CD8-positive, alpha-beta memory T cell (primary cell): ENCODE data around the gene GABBR2. TPM values are rescaled to one million over a fixed set of nuclear protein-coding genes. Genes with fewer than 3 reads are reported as not detected.
A peak's percentile ranks its signal among the peaks of the same experiment; 100 is the strongest.

ENCODE experiments used
- CTCF ChIA-PET: fragments of 350-600 bp; sonication (Branson Sonifier 250); formaldehyde crosslinking; loops from one replicate; lab custom pipeline; 2021; ENCODE audit warnings: antibody characterized with exemption; lab: Charles Lee
- POLR2A ChIA-PET: fragments of 350-600 bp; sonication (Branson Sonifier 250); formaldehyde crosslinking; loops from one replicate; lab custom pipeline; 2021; ENCODE audit warnings: antibody characterized with exemption; lab: Charles Lee
- DNase-seq, 5 donors: peaks; one replicate each; pipeline versions ENCODE4 v3.0.0 to v3.0.0-alpha.2; 2020 to 2022; ENCODE audit warnings: mixed read lengths in 1 of 5
- H3K27ac ChIP-seq: one replicate; pipeline ENCODE4 v1.7.0; 2013; ENCODE audit warnings: low read depth, mild to moderate bottlenecking, low read length, moderate library complexity
- H3K27me3 ChIP-seq: 2 replicates; pipeline ENCODE4 v1.7.0; 2013; ENCODE audit warnings: low read length, mild to moderate bottlenecking; ENCODE audit not compliant: insufficient read depth, poor library complexity, severe bottlenecking
- H3K36me3 ChIP-seq: 2 replicates; pipeline ENCODE4 v1.7.0; 2013; ENCODE audit warnings: mild to moderate bottlenecking, low read length, moderate library complexity; ENCODE audit not compliant: insufficient read depth
- H3K4me1 ChIP-seq: 2 replicates; pipeline ENCODE4 v1.7.0; 2013; ENCODE audit warnings: mild to moderate bottlenecking, low read length, moderate library complexity; ENCODE audit not compliant: insufficient read depth
- H3K4me3 ChIP-seq: 2 replicates; pipeline ENCODE4 v1.7.0; 2013; ENCODE audit warnings: mild to moderate bottlenecking, low read length
- H3K9me3 ChIP-seq: 2 replicates; pipeline ENCODE4 v1.7.0; 2013; ENCODE audit warnings: mild to moderate bottlenecking, low read length
- H3K27ac Mint-ChIP-seq, 8 donors: one replicate each; pipeline ENCODE4 v1.8.0; 2020 to 2021; ENCODE audit warnings: mixed read lengths in 8 of 8, mild to moderate bottlenecking in 6 of 8, inconsistent platforms in 3 of 8, moderate library complexity in 3 of 8
- H3K27me3 Mint-ChIP-seq, 2 donors: one replicate each; pipeline ENCODE4 v1.8.0; 2020 to 2021; ENCODE audit warnings: mixed read lengths in 2 of 2, mild to moderate bottlenecking in 1 of 2, moderate library complexity in 1 of 2
- H3K36me3 Mint-ChIP-seq, 3 donors: one replicate each; pipeline ENCODE4 v1.8.0; 2020 to 2021; ENCODE audit warnings: mixed read lengths in 3 of 3, inconsistent platforms in 1 of 3, mild to moderate bottlenecking in 1 of 3
- H3K4me1 Mint-ChIP-seq, 3 donors: one replicate each; pipeline ENCODE4 v1.8.0; 2020 to 2021; ENCODE audit warnings: mixed read lengths in 3 of 3, inconsistent platforms in 1 of 3, mild to moderate bottlenecking in 1 of 3
- H3K4me3 Mint-ChIP-seq, 7 donors: one replicate each; pipeline ENCODE4 v1.8.0; 2020 to 2021; ENCODE audit warnings: mixed read lengths in 7 of 7, mild to moderate bottlenecking in 6 of 7, moderate library complexity in 4 of 7, inconsistent platforms in 2 of 7
- H3K9me3 Mint-ChIP-seq, 5 donors: one replicate each; pipeline ENCODE4 v1.8.0; 2020 to 2022; ENCODE audit warnings: mixed read lengths in 5 of 5, mild to moderate bottlenecking in 3 of 5, moderate library complexity in 2 of 5, inconsistent platforms in 1 of 5
- polyA plus RNA-seq: library from polyadenylated mRNA; unstranded; fragments of 300-500 nt; fragmentation: Illumina TruSeq; gene quantifications from one replicate; pipeline ENCODE4 v1.2.3, GENCODE V29; 2021
- total RNA-seq, 2 experiments: library from RNA; stranded (reverse); gene quantifications; one replicate each; pipeline ENCODE4 v1.2.3, GENCODE V29; 2021

The GABBR2 gene
- total and polyA plus RNA-seq, 3 experiments from 2014 or later, result not detected

DNA sequence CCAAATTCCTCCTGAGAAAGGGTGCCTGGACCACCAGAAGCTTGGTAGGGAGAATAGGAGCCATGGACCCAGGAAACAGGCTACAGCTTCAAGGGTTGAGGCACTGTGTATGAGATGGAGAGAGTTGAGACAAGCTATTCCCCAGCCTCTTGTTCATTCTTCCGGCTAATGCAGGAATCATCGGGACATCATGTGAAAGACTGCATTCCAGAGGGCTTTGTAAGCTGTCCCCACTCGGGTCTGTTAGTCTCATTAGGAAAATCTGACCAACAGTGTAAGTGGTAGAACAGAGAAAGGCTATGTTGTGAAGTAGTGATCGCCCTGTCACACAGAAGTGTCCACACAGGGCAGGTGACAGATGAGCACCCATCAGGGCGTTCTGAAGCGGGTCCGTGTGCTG is 81.4 kb downstream of the GABBR2 start:
- Mint-ChIP-seq H3K27ac (peak overlapping the region in 1 of 8 donors; percentile 61), H3K4me1 (no peaks in the 10 kb centered on the region), H3K9me3 (peaks cover 0 to 3% (median 0%) of the 10 kb centered on the region in 5 donors), H3K36me3 (no peaks in the 10 kb centered on the region), H3K4me3 (no peak overlapping the region), H3K27me3 (peaks cover 6 to 51% of the 10 kb centered on the region in 2 donors)
- no peak overlapping the region for H3K4me3 ChIP-seq
- ChIA-PET CTCF (no interaction called here), POLR2A (no interaction called here)
- no peaks in the 10 kb centered on the region for H3K9me3 ChIP-seq
- no peak overlapping the region for H3K27ac ChIP-seq
- no peaks in the 10 kb centered on the region for H3K27me3 ChIP-seq
- no peaks in the 10 kb centered on the region for H3K36me3 ChIP-seq
- no peaks in the 10 kb centered on the region for H3K4me1 ChIP-seq
- DNase-seq, result no peak

DNA sequence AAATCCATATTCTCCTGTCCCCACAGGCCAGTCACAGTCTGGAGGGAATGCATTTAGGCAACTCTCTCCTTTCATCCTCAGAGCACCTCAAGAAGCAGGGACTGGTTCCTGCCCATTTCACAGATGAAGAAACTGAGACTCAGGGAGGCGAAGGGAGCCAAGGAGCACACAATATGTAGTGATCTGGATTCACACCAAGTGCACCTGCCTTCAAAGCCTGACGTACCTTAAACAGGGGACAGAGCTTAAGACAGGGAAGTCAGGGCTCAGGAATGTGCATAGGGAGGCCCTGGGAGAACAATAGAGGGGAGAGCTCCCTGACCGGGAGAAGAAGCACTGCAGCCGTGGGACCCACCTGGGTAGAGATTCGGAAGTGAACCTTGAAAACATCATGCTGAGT is 83.0 kb downstream of the GABBR2 start:
- Histone ChIP-seq H3K4me3 (no peak overlapping the region), H3K36me3 (no peaks in the 10 kb centered on the region), H3K27me3 (no peaks in the 10 kb centered on the region), H3K27ac (no peak overlapping the region), H3K4me1 (no peaks in the 10 kb centered on the region), H3K9me3 (no peaks in the 10 kb centered on the region)
- POLR2A ChIA-PET, result no interaction called here
- H3K36me3 Mint-ChIP-seq, result no peaks in the 10 kb centered on the region
- CTCF ChIA-PET, result no interaction called here
- no peaks in the 10 kb centered on the region for H3K4me1 Mint-ChIP-seq
- H3K4me3 Mint-ChIP-seq, result no peak overlapping the region
- H3K27me3 Mint-ChIP-seq, result peaks cover 6 to 60% of the 10 kb centered on the region in 2 donors
- DNase-seq, result no peak
- peaks cover 0 to 3% (median 0%) of the 10 kb centered on the region in 5 donors for H3K9me3 Mint-ChIP-seq
- no peak overlapping the region for H3K27ac Mint-ChIP-seq

DNA sequence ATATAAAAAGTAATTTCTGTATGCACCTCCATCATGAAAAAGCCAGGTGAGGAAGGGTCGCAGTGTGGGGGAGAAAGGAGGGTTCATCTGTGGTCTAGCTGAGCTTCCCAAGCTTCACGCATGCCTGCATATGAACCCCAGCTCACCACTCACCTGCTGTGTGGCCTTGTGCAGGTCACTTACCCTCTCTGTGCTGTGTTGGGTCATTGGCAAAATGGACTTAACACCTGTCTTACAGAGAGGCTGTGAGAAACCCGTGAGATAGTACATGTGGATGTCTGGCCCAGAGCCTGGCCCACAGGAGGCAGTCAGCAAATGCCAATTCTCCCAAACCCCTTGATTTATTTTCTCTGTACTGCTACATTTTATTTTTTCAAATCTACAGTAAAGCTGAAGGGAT is 88.9 kb downstream of the GABBR2 start:
- Mint-ChIP-seq H3K4me3 (no peak overlapping the region), H3K9me3 (peaks cover 0 to 3% (median 0%) of the 10 kb centered on the region in 5 donors), H3K4me1 (no peaks in the 10 kb centered on the region), H3K27ac (peak overlapping the region in 1 of 8 donors; percentile 56), H3K36me3 (no peaks in the 10 kb centered on the region), H3K27me3 (peaks cover 15 to 53% of the 10 kb centered on the region in 2 donors)
- Histone ChIP-seq H3K4me1 (no peaks in the 10 kb centered on the region), H3K27ac (no peak overlapping the region), H3K27me3 (no peaks in the 10 kb centered on the region), H3K9me3 (no peaks in the 10 kb centered on the region), H3K36me3 (no peaks in the 10 kb centered on the region), H3K4me3 (no peak overlapping the region)
- CTCF ChIA-PET, result interaction anchor here (0.6 kb wide), 1 partner anchor 1119 kb away, joined by 3 read pairs; no protein-coding TSS in a partner anchor
- no peak for DNase-seq
- POLR2A ChIA-PET, result no interaction called here

DNA sequence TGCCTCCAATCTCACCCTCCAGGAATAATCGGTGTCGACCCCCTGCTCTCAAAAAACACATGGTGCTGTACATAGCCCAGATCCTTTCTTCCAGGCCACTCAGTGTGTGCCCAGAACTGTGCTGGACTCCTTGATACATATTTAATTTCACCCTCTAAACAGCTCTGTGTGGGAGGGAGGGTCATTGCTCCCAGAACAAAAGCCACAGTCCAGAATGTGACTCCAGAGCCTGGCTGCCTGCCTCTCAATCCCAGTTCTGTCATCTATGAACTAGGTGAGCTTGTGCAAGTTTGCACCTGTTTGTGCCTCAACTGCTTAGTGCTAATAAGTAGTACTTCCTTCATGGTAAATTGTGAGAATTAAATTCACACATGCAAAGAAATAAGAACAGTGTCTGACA is 93.1 kb downstream of the GABBR2 start:
- Histone ChIP-seq H3K27ac (no peak overlapping the region), H3K4me1 (no peaks in the 10 kb centered on the region), H3K27me3 (no peaks in the 10 kb centered on the region), H3K9me3 (no peaks in the 10 kb centered on the region), H3K36me3 (no peaks in the 10 kb centered on the region), H3K4me3 (no peak overlapping the region)
- no peak overlapping the region for H3K4me3 Mint-ChIP-seq
- no peak overlapping the region for H3K27ac Mint-ChIP-seq
- H3K9me3 Mint-ChIP-seq, result no peaks in the 10 kb centered on the region
- no peaks in the 10 kb centered on the region for H3K36me3 Mint-ChIP-seq
- POLR2A ChIA-PET, result no interaction called here
- no peak for DNase-seq
- CTCF ChIA-PET, result no interaction called here
- no peaks in the 10 kb centered on the region for H3K4me1 Mint-ChIP-seq
- H3K27me3 Mint-ChIP-seq, result peaks cover 12 to 34% of the 10 kb centered on the region in 2 donors

GRCh38 chr9:98614941-98615340 is 93.8 kb downstream of the GABBR2 start:
- H3K36me3 ChIP-seq, result no peaks in the 10 kb centered on the region
- H3K4me1 Mint-ChIP-seq, result no peaks in the 10 kb centered on the region
- no peaks in the 10 kb centered on the region for H3K4me1 ChIP-seq
- H3K36me3 Mint-ChIP-seq, result no peaks in the 10 kb centered on the region
- H3K27me3 ChIP-seq, result no peaks in the 10 kb centered on the region
- no peak overlapping the region for H3K27ac ChIP-seq
- no peak for DNase-seq
- no peak overlapping the region for H3K4me3 Mint-ChIP-seq
- peaks cover 8 to 34% of the 10 kb centered on the region in 2 donors for H3K27me3 Mint-ChIP-seq
- H3K4me3 ChIP-seq, result no peak overlapping the region
- CTCF ChIA-PET, result no interaction called here
- no peaks in the 10 kb centered on the region for H3K9me3 Mint-ChIP-seq
- no peak overlapping the region for H3K27ac Mint-ChIP-seq
- POLR2A ChIA-PET, result no interaction called here
- H3K9me3 ChIP-seq, result no peaks in the 10 kb centered on the region

GRCh38 chr9:98612061-98612752 is 96.5 kb downstream of the GABBR2 start:
- no peaks in the 10 kb centered on the region for H3K9me3 Mint-ChIP-seq
- Histone ChIP-seq H3K27me3 (no peaks in the 10 kb centered on the region), H3K9me3 (no peaks in the 10 kb centered on the region), H3K4me1 (no peaks in the 10 kb centered on the region), H3K36me3 (no peaks in the 10 kb centered on the region), H3K27ac (no peak overlapping the region), H3K4me3 (no peak overlapping the region)
- H3K36me3 Mint-ChIP-seq, result no peaks in the 10 kb centered on the region
- peaks cover 8 to 36% of the 10 kb centered on the region in 2 donors for H3K27me3 Mint-ChIP-seq
- no peaks in the 10 kb centered on the region for H3K4me1 Mint-ChIP-seq
- DNase-seq, result no peak
- ChIA-PET POLR2A (no interaction called here), CTCF (no interaction called here)
- H3K27ac Mint-ChIP-seq, result no peak overlapping the region
- no peak overlapping the region for H3K4me3 Mint-ChIP-seq

DNA sequence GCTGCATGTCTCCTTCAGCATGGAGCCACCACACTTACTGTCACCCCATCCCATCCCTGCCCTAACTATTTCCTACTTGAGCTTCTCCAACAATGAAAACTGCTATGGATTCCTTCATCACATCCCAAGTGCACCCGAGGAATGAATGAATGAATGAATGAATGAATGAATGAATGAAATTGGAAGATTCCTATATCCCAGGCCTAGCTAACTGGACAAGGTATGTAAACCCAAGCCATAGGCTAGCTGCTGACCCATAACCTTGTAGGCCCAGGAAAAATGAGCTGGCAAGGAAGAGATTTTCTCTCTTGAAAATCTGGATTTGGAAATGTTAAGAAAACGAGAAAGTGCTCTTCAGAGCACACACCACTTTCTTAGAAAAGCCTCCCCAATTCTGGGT is 97.4 kb downstream of the GABBR2 start:
- Mint-ChIP-seq H3K27ac (no peak overlapping the region), H3K27me3 (peaks cover 8 to 34% of the 10 kb centered on the region in 2 donors), H3K4me1 (no peaks in the 10 kb centered on the region), H3K36me3 (no peaks in the 10 kb centered on the region), H3K9me3 (no peaks in the 10 kb centered on the region), H3K4me3 (no peak overlapping the region)
- Histone ChIP-seq H3K27ac (no peak overlapping the region), H3K4me3 (no peak overlapping the region), H3K9me3 (no peaks in the 10 kb centered on the region), H3K27me3 (no peaks in the 10 kb centered on the region), H3K36me3 (no peaks in the 10 kb centered on the region), H3K4me1 (no peaks in the 10 kb centered on the region)
- CTCF ChIA-PET, result no interaction called here
- DNase-seq, result no peak
- POLR2A ChIA-PET, result no interaction called here

- ChIA-PET POLR2A (no interaction called here), CTCF (no interaction called here)
- H3K4me3 Mint-ChIP-seq, result no peak overlapping the region
- H3K36me3 Mint-ChIP-seq, result no peaks in the 10 kb centered on the region
- H3K27me3 Mint-ChIP-seq, result peaks cover 8 to 29% of the 10 kb centered on the region in 2 donors
- Histone ChIP-seq H3K27ac (no peak overlapping the region), H3K9me3 (no peaks in the 10 kb centered on the region), H3K4me3 (no peak overlapping the region), H3K27me3 (no peaks in the 10 kb centered on the region), H3K36me3 (no peaks in the 10 kb centered on the region), H3K4me1 (no peaks in the 10 kb centered on the region)
- DNase-seq, result no peak
- H3K9me3 Mint-ChIP-seq, result no peaks in the 10 kb centered on the region
- no peak overlapping the region for H3K27ac Mint-ChIP-seq
- H3K4me1 Mint-ChIP-seq, result no peaks in the 10 kb centered on the region
Observed at GRCh38 chr9:98610711-98611110, 98.0 kb downstream of the GABBR2 start.
